ENCODE measurements around the gene CXCL6.

Gene CXCL6

GRCh38 chr4:73868206-73869129 is 32.0 kb downstream of the CXCL6 start:
- Histone ChIP-seq H3K36me3 (ENCODE audit: control insufficient read depth, low read length) (no peaks in the 10 kb centered on the region), H3K27ac (ENCODE audit: low read depth, low read length) (no peak overlapping the region), H3K79me2 (ENCODE audit: control insufficient read depth, low read length) (no peaks in the 10 kb centered on the region), H3K9me3 (ENCODE audit: control insufficient read depth, insufficient read depth, low read length) (no peaks in the 10 kb centered on the region), H3K4me2 (ENCODE audit: low read length) (no peak overlapping the region), H3K4me3 (ENCODE audit: low read length) (no peak overlapping the region), H3K4me1 (ENCODE audit: control insufficient read depth, low read length) (no peaks in the 10 kb centered on the region), H3K27me3 (ENCODE audit: control insufficient read depth, low read length) (no peaks in the 10 kb centered on the region), H3K9me2 (replicated peaks; ENCODE audit: control insufficient read depth, low read length) (no peaks in the 10 kb centered on the region), H3F3A (ENCODE audit: control insufficient read depth, insufficient read depth) (no peaks in the 10 kb centered on the region), H4K20me1 (ENCODE audit: control insufficient read depth, insufficient read depth, low read depth, low read length) (no peaks in the 10 kb centered on the region)
- TF ChIP-seq, protein P1, sequence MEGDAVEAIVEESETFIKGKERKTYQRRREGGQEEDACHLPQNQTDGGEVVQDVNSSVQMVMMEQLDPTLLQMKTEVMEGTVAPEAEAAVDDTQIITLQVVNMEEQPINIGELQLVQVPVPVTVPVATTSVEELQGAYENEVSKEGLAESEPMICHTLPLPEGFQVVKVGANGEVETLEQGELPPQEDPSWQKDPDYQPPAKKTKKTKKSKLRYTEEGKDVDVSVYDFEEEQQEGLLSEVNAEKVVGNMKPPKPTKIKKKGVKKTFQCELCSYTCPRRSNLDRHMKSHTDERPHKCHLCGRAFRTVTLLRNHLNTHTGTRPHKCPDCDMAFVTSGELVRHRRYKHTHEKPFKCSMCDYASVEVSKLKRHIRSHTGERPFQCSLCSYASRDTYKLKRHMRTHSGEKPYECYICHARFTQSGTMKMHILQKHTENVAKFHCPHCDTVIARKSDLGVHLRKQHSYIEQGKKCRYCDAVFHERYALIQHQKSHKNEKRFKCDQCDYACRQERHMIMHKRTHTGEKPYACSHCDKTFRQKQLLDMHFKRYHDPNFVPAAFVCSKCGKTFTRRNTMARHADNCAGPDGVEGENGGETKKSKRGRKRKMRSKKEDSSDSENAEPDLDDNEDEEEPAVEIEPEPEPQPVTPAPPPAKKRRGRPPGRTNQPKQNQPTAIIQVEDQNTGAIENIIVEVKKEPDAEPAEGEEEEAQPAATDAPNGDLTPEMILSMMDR (IDR thresholded peaks at IDR 0.05; ENCODE audit: low read depth, low read length, poor library complexity, severe bottlenecking) = no peak
- TF ChIP-seq EZH2phosphoT487 (IDR thresholded peaks at IDR 0.05; ENCODE audit: borderline replicate concordance, low read length) = no peak

DNA sequence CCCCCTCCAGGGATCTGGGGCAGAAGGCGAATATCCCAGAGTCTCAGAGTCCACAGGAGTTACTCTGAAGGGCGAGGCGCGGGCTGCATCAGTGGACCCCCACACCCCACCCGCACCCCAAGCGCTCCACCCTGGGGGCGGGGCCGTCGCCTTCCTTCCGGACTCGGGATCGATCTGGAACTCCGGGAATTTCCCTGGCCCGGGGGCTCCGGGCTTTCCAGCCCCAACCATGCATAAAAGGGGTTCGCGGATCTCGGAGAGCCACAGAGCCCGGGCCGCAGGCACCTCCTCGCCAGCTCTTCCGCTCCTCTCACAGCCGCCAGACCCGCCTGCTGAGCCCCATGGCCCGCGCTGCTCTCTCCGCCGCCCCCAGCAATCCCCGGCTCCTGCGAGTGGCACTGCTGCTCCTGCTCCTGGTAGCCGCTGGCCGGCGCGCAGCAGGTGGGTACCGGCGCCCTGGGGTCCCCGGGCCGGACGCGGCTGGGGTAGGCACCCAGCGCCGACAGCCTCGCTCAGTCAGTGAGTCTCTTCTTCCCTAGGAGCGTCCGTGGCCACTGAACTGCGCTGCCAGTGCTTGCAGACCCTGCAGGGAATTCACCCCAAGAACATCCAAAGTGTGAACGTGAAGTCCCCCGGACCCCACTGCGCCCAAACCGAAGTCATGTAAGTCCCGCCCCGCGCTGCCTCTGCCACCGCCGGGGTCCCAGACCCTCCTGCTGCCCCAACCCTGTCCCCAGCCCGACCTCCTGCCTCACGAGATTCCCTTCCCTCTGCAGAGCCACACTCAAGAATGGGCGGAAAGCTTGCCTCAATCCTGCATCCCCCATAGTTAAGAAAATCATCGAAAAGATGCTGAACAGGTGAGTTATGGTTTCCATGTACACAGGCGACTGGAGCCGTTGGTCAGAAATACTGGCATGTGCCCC is 32.9 kb downstream of the CXCL6 start, which contains the start of gene CXCL1:
TSS of gene CXCL1 (plus strand) at position 264 of the 926 bp plus-strand sequence. CDS start at position 342, 78 bp downstream.
- Histone ChIP-seq H3F3A (ENCODE audit: control insufficient read depth, insufficient read depth) (no peaks in the 10 kb centered on the region), H3K4me2 (ENCODE audit: low read length) (no peak within 1 kb of the TSS), H3K4me3 (ENCODE audit: low read length) (no peak within 1 kb of the TSS)

GRCh38 chr4:73870260-73870659 is 33.8 kb downstream of the CXCL6 start:
- Histone ChIP-seq H3K9me3 (ENCODE audit: control insufficient read depth, insufficient read depth, low read length) (no peaks in the 10 kb centered on the region), H3K36me3 (ENCODE audit: control insufficient read depth, low read length) (no peaks in the 10 kb centered on the region), H4K20me1 (ENCODE audit: control insufficient read depth, insufficient read depth, low read depth, low read length) (no peaks in the 10 kb centered on the region), H3K79me2 (ENCODE audit: control insufficient read depth, low read length) (no peaks in the 10 kb centered on the region), H3F3A (ENCODE audit: control insufficient read depth, insufficient read depth) (no peaks in the 10 kb centered on the region), H3K4me1 (ENCODE audit: control insufficient read depth, low read length) (no peaks in the 10 kb centered on the region), H3K4me3 (ENCODE audit: low read length) (no peak overlapping the region), H3K27ac (ENCODE audit: low read depth, low read length) (no peak overlapping the region), H3K9me2 (replicated peaks; ENCODE audit: control insufficient read depth, low read length) (no peaks in the 10 kb centered on the region), H3K27me3 (ENCODE audit: control insufficient read depth, low read length) (no peaks in the 10 kb centered on the region), H3K4me2 (ENCODE audit: low read length) (no peak overlapping the region)
- TF ChIP-seq, protein P1 (IDR thresholded peaks at IDR 0.05; ENCODE audit: low read depth, low read length, poor library complexity, severe bottlenecking) = no peak
- TF ChIP-seq EZH2phosphoT487 (IDR thresholded peaks at IDR 0.05; ENCODE audit: borderline replicate concordance, low read length) = no peak

More for the DNA sequence above, 32.9 kb downstream of the CXCL6 start, which contains the start of gene CXCL1:
- Histone ChIP-seq H3K79me2 (ENCODE audit: control insufficient read depth, low read length) (no peaks in the 10 kb centered on the region), H3K9me3 (ENCODE audit: control insufficient read depth, insufficient read depth, low read length) (no peaks in the 10 kb centered on the region), H3K4me1 (ENCODE audit: control insufficient read depth, low read length) (no peaks in the 10 kb centered on the region), H3K36me3 (ENCODE audit: control insufficient read depth, low read length) (no peaks in the 10 kb centered on the region), H3K27me3 (ENCODE audit: control insufficient read depth, low read length) (no peaks in the 10 kb centered on the region), H4K20me1 (ENCODE audit: control insufficient read depth, insufficient read depth, low read depth, low read length) (no peaks in the 10 kb centered on the region), H3K27ac (ENCODE audit: low read depth, low read length) (no peak within 1 kb of the TSS), H3K9me2 (replicated peaks; ENCODE audit: control insufficient read depth, low read length) (no peaks in the 10 kb centered on the region)
- TF ChIP-seq, protein P1 (IDR thresholded peaks at IDR 0.05; ENCODE audit: low read depth, low read length, poor library complexity, severe bottlenecking) = no peak
- TF ChIP-seq EZH2phosphoT487 (IDR thresholded peaks at IDR 0.05; ENCODE audit: borderline replicate concordance, low read length) = no peak
